OCI-LY1 (cell line): ENCODE measurements around the gene CAPN2.

Source experiments
- EZH2 ChIP-seq: fragments of 200-600 bp; sonication (generic), shearing (Covaris generic); IDR thresholded peaks from 2 replicates; pipeline ENCODE4 v1.8.0; 2017; ENCODE audit warnings: borderline replicate concordance, mixed run types, mild to moderate bottlenecking, antibody characterized with exemption, low read length, moderate library complexity, mixed read lengths
- TF ChIP-seq, protein P1 (sequence below): fragments of 200-600 bp; sonication (generic), shearing (Covaris generic); IDR thresholded peaks from 2 replicates; pipeline ENCODE4 v1.5.1; 2017; ENCODE audit warnings: mild to moderate bottlenecking, antibody characterized with exemption, low read length, moderate library complexity, mixed read lengths

DNA sequence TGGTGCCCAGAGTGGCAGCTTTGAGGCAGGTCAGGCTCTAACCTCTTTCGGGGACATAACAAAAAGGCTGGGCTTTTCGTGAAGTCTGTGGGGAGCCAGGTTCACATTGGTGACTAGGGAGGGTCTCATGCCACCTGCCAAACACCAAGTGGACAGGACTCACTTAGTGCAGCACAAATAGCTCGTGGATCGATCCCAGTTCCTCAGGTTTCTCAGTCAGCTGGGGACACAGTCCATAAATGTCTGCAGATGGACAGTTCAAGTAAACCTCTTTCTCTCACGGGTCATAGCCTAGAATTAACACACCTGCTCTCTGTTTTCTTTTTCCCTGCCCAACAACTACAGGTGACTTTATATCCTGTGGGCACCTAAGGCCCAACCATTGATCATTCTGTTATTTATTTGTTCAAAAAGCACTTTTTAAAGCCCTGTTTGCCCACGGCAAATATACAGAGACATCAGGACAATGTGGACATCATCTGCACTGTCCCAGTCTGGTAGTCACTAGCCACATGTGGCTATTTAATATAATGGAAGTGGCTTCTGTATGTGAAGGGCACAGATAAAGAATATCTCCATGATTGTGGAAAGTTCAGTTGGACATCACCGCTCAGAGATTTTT, 53.5 kb downstream of the CAPN2 start:
- TF ChIP-seq, protein P1, sequence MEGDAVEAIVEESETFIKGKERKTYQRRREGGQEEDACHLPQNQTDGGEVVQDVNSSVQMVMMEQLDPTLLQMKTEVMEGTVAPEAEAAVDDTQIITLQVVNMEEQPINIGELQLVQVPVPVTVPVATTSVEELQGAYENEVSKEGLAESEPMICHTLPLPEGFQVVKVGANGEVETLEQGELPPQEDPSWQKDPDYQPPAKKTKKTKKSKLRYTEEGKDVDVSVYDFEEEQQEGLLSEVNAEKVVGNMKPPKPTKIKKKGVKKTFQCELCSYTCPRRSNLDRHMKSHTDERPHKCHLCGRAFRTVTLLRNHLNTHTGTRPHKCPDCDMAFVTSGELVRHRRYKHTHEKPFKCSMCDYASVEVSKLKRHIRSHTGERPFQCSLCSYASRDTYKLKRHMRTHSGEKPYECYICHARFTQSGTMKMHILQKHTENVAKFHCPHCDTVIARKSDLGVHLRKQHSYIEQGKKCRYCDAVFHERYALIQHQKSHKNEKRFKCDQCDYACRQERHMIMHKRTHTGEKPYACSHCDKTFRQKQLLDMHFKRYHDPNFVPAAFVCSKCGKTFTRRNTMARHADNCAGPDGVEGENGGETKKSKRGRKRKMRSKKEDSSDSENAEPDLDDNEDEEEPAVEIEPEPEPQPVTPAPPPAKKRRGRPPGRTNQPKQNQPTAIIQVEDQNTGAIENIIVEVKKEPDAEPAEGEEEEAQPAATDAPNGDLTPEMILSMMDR, result no peak
- TF ChIP-seq EZH2, result no peak
